G401.6 (cell line): ENCODE results near the gene ATP5PO.
"Not testable (repeated sequence)": the region's sequence is repeated elsewhere in the genome, so short reads cannot be mapped to it uniquely, and the experiment has no call there.

Experiments
- FAIRE-seq: peaks from 2 replicates; lab custom pipeline; 2012; peaks lifted over from hg19 to GRCh38; lab: Jason Lieb, UNC

Gene ATP5PO

DNA sequence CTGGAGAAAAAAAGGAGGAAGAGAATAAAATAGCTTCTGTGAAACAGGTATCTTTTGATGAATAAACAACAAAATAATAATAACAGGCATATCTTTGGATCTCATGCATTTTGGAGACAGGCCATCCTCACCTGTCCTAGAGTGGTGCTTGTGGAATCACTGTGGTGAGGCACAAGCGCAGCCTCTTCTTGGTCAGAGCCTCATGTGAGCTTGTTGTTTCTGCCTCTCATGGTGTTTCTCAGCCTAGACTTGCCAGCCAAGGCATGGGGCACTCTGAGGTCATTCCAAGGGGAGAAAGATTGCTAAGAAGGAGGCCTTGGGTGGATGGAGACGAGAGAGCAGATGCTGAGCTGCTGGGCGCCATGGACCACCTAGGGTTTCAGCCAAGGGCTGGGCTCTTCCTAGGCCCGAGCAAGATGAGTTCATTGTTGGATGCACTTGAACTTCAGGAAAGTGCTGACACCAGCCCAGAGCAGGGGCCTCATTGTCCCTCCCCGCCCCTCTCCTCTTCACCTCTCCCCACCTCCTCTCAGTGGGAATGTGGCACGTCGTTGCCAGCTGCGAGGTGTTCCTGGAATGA, 49.5 kb downstream of the ATP5PO start:
- no peak for FAIRE-seq

DNA sequence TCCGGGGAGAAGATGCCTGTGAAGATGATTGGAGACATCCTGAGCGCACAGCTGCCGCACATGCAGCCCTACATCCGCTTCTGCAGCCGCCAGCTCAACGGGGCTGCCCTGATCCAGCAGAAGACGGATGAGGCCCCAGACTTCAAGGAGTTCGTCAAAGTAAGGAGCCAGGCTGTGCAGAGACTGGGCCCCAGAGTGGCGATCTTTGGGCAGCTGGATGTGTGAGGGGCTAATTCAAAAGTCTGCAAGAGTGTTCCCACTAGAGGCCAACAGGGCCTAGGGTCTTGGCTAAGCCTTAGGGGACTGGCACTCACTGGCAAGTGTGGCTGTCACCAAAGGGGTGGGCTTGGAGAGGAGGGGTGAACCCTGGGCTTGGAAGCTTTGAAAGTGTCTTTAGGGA, 50.4 kb downstream of the ATP5PO start:
- FAIRE-seq = no peak

DNA sequence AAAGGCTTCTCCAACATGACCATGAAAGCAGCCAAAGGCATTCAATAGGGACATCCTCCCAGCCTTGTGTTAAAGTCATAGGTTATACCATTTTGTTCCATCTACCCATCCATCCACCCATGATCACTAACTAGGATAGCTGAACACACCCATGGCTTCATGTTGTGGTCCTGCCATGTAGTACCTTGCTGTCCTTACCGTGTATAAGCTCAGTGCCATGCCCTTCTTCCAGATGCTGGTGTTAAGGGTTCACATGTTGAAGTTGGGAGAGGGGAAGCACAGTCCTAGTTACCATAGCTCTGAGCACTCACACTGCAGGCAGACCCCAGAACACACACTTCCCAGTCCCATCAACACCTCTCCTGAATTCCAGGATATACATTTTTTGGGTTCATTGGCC, 51.5 kb downstream of the ATP5PO start:
- FAIRE-seq = no peak

DNA sequence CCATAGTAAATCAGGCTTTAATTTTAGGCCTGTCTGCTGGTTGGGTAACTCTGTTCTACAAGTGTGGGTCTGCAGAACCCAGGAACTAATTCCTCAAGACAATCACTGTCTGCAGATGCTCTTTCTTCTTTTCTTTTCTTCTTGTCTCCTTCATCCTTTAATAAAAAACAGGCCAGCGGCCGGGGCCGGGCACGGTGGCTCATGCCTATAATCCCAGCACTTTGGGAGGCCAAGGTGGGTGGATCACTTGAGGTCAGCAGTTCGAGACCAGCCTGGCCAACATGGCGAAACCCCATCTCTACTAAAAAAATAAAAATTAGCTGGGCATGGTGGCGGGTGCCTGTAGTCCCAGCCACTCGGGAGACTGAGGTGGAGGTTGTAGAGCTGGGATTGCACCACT, 52.4 kb downstream of the ATP5PO start:
- FAIRE-seq = not testable (repeated sequence)

DNA sequence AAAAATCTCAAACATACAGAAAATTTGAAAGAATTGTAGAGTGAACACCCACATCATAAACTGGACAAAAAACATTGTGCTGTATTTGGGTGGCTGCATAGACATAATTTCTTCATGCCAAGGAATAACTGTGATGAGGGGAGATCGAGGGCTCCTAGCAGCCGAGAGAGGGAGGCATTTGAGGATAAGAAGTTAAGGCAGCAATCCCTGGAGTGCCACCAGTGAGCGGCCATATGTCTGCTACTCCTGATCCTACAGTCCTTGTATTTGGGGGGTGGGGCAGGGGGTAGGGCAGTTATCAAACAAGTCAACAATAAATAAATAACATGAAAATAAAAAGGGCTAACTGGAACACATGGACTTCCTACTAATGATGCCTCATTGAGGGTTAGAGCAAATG, 54.5 kb downstream of the ATP5PO start:
- no peak for FAIRE-seq

DNA sequence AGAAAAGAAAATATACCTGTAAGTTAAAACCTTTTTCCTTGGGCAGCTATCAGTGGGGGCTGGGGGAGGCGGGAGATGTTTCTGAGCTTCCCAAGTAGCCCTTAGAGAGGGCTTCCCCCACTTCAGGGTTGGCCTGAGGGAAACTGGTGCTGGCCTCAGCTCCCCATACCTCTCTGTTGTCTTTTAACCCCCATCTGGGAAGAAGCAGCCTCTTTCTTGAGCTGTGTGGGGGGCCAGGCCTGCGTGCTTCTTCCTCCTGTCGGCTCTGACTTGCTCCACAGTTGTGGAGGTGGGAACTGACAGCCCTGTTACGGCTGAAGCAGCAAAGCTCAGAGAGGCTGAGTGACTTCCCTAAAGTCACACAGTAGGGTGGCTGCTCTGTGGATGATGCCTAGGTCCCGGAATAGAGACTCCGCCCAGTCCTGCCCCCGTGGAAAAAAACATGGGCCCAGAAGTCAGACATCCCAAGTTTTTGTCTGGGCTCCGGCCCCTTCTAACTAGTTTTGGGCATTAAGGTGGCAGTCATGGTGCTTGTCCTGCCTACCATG, 55.2 kb downstream of the ATP5PO start:
- no peak for FAIRE-seq

DNA sequence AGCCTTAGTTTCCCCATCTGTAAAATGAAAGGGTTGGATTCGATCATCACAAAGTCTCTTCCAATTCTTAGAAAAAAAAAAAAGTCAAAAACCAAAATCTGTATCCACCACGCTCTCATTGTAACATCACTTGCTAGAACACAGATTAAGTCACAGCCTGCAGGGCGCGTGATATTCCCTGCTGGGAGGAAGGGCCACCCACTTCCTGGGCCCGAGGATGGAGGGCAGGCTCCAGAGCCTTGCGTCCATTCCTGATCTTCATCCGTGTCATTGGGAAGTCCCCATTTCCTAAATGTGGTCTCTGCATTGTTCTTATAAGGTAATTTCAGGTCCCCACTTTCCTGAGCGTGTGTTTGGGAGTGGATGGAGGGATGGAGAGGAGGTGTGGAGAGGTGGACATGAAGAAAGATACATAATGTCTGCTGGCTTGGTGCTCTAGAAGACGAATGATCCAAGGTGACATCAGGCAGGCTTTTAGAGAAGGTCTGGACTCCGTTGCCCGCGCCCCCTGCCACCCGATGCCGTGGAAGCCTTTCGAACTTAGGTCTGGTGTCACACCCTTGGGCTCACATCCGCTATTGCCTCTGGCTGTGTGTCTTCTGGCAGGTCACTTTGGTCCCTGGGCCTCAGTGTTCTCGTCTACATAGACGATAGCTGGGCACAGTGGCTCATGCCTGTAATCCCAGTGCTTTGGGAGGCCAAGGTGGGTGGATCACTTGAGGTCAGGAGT, 56.1 kb downstream of the ATP5PO start:
- FAIRE-seq = no peak

DNA sequence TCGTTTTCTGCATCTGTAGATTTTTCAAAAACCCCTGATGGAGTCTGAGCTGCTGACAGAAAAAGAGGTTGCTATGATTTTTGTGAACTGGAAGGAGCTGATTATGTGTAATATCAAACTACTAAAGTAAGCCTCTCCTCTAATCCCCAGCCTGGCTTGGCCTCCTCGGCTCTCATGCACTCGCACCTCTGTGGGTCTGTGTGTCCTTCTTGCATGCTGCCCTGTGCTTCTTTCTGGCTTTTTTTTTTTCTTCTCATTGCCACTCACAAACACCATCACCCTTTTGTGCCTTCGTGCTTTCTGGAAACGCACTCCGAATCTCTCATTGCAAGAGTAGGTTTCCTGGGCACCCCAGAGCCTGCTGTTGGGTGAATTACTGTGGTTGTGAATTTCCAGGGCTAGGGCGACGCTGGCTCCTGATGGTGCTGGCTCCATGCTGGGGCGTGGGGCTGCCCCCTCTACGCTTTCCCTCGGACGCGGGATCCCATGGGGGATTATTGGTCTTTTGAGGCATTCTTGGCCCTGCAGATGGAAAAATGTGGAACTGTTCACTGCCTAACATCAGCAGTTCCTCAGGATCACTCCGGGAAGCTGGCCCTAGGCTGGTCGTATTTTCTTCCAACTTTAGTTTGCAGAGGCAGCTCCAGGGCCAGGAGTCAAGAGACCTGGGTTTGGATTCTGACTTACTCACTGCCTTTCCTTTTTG, 56.8 kb downstream of the ATP5PO start:
- FAIRE-seq = no peak

DNA sequence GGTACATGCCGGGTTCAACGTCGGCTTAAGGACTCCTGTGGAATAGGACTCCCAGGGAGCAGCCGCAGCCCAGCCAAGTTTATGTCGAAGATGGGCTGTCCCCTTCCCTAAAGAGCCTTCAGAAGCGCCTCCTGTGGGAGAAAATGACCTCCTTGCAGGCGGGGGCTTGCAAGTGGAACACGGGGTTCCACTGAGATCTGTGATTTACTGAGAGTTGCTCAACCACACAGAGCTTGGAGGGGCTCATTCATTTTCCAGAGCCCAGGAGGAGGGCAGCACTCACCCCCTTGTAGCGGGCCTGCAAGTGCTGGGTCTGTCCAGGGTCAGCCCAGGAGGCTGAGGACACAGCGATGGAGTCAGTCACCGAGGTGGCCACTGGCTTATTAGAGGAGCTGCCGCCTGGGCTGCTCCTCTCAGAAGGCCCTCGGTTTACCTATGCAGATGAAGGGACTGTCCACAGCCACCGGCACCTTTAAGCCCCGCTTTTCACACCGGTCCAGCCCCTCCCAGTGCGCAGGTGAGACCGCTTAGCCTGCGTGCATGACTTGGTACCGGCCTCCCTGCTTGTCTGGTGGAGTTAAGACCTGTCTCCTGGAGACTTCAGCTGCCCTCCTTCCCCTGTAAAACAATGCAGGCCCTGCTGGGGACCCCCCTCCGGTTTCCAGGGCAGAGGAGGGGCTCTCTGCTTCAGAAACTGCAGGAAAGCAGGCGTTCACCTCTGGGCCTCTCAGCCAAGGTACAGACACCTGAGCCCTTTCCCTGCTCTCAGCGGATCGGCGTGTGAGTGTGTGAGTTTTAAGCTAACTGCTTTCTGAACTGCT, 57.5 kb downstream of the ATP5PO start:
- FAIRE-seq = no peak

DNA sequence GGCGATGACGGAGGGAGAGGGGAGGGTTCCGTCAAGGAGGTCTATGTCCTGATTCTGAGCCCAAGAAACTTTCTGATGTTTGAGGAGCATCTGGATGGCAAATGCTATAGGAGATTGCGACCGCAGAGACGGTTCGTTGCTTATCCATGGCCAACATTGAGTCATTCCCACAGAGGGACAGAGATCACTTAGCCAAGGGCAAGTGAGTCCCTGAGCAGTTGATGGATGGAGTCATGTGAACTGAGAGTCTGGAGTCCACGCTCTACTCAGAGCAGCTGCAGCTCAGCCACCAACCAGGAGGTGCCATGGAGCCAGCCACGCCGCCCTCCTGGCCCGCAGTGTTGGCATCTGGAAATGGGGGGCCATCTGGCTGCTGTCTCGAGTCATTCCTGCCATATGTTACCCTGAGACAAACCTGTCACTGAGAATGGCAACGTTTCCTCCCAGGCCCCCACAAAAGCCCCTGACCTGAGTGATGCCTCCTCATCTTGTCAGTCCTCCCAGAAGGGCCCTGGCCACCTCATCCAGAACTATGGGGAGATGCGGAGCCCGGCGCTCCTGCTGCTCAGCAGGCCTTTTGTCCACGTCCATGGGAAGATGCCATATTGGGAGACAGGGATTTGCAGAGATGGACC, 58.6 kb downstream of the ATP5PO start:
- FAIRE-seq = no peak

DNA sequence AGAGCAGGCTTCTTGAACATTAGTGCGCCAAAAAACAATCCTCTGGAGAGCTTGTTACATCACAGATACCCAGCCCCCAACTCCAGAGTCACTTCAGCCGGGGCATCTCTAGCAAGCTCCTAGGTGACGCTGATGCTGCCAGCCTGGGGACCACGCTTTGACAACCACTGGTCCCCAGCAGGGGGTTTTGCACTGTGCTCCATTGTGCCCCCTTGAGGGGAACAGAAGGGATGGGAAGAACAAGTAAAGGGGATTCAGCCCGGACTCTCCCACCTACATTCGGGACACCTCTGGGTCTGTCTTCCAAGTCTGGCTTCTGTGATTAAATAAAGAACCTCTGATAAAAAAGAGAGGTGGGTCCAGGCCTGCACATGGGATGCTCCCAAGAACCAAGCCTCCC, 60.4 kb downstream of the ATP5PO start:
- FAIRE-seq = no peak

DNA sequence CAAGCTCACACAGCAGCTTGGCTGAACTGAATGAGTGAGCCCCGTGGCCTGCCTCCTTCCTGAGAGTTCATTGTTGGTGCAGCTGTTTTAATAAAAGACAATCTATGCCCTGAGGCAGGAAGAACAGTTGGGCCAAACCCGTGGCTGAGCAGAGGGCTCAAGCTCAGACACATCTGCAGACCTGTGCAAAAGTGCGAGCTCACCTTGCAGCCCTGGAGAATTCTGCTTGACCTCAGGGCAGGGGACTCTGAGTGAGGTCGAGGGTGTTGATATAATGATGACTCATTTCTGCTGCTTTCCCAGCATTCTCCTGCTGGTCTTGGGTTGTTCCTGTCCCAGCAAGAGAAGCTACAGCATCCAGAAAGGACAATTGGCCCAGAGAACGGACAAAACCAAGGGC, 61.0 kb downstream of the ATP5PO start:
- no peak for FAIRE-seq
